HK-2 (cell line): ENCODE measurements around the gene NTPCR.

Experiments
- DNase-seq: peaks from one replicate; pipeline ENCODE4 v3.0.0-alpha.2; 2018; ENCODE audit not compliant: unreplicated experiment

Gene NTPCR

GRCh38 chr1:232962761-232963745, 12.6 kb downstream of the NTPCR start:
- DNase-seq = no peak

- DNase-seq = no peak
These were observed 14.2 kb downstream of the NTPCR start for GRCh38 chr1:232964601-232965000.

GRCh38 chr1:232965124-232965911, 14.9 kb downstream of the NTPCR start:
- no peak for DNase-seq

GRCh38 chr1:232965912-232966217, 15.5 kb downstream of the NTPCR start:
- no peak for DNase-seq

GRCh38 chr1:232966663-232967062, 16.3 kb downstream of the NTPCR start:
- DNase-seq = no peak

- no peak for DNase-seq
These were observed 18.0 kb downstream of the NTPCR start for GRCh38 chr1:232968391-232968790.

GRCh38 chr1:232968965-232969364, 18.6 kb downstream of the NTPCR start:
- peak; percentile 41 for DNase-seq

- no peak for DNase-seq
These were observed 19.4 kb downstream of the NTPCR start for GRCh38 chr1:232969799-232970198.

- no peak for DNase-seq
These were observed 20.1 kb downstream of the NTPCR start for GRCh38 chr1:232970508-232970907.

- DNase-seq = no peak
These were observed 23.5 kb downstream of the NTPCR start for GRCh38 chr1:232973652-232974611.

GRCh38 chr1:232974971-232975370, 24.6 kb downstream of the NTPCR start:
- no peak for DNase-seq

GRCh38 chr1:232978091-232978634, 27.8 kb downstream of the NTPCR start:
- DNase-seq = no peak

GRCh38 chr1:232978815-232979214, 28.4 kb downstream of the NTPCR start:
- DNase-seq = no peak

- no peak for DNase-seq
These were observed 29.1 kb downstream of the NTPCR start for GRCh38 chr1:232979558-232979957.

- DNase-seq = no peak
These were observed 30.1 kb downstream of the NTPCR start for GRCh38 chr1:232980355-232980978.

GRCh38 chr1:232980986-232981560, 30.7 kb downstream of the NTPCR start:
- no peak for DNase-seq

GRCh38 chr1:232982238-232982944, 32.0 kb downstream of the NTPCR start:
- DNase-seq = peak; percentile 58

GRCh38 chr1:232983375-232983774, 33.0 kb downstream of the NTPCR start:
- DNase-seq = no peak

GRCh38 chr1:232983817-232984567, 33.6 kb downstream of the NTPCR start:
- DNase-seq = no peak
